Glomerular visceral epithelial cell (primary cell): Measurements from ENCODE around the gene MGP.

Source experiments
- DNase-seq: peaks from one replicate; pipeline ENCODE4 v3.0.0-alpha.2; 2016; ENCODE audit errors: extremely low spot score

The MGP gene

DNA sequence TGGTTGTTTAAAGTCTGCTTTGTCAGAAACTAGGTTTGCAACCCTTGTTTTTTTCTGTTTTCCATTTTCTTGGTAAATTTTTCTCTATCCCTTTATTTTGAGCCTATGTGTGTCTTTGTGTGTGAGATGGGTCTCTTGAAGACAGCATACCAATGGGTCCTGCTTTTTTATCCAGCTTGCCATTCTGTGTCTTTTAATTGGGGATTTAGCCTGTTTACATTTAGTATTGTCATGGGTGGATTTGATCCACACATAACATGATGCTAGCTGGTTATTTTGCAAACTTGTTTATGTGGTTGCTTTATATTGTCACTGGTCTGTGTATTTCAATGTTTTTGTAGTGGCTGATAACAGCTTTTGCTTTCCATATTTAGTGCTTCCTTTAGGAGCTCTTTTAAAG is 25.2 kb downstream of the MGP start:
- DNase-seq: no peak

DNA sequence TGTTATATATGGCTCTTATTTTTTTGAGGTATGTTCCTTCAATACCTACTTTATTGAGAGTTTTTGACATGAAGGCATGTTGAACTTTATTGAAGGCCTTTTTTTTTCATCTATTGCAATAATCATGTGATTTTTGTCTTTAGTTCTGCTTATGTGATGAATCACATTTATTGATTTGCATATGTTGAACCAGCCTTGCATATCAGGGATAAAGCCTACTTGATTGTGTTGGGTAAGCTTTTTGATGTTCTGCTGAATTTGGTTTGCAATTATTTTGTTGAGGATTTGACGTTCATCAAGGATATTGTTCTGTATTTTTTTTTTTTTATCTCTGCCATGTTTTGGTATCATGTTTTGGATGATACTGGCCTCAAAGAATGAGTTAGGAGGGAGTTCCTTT is 27.1 kb downstream of the MGP start:
- DNase-seq: no peak

DNA sequence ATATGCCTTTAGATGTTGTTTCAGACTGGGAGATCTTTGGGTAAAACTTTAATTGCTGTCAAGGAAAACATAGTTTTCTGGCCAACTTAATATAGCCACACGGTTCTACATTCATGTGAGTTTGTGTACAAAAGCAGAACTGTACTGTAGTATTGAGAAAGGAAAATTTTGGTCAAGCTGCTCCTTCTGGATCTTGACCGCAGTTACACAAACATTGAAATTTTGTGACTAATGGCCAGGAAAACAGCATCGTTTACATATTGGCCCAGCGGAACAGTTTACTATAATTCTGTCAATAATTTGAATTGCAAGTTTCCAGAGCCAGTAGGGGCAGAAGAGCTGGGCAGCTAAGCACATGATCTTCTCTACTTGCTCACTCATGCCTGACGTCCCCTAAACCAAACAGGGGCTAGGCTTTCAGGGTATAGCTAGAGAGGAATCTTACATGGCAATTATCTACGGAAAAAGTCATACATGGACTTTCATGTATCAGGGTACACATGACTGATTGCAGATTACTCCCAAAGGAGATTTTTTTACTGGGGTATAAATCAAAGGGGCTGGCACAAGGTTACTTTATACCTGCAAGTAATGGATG is 31.0 kb downstream of the MGP start:
- no peak for DNase-seq

DNA sequence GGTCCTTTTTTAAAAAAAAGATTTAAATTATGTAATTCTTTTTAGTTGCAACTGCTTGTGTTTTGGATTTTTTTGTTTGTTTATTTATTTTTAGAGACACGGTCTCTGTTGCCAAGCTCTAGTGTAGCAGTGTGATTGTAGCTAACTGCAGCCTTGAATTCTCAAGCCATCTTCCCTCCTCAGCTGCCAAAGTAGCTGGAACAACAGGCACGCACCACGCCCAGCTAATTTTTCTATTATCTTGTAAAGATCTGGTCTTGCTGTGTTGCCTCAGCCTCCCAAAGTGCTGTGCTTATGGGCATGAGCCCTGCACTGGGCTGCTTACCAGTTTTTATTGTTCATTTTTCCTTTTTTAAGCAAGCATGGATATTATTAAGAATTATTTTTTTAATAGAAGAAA is 31.7 kb downstream of the MGP start:
- DNase-seq: no peak

DNA sequence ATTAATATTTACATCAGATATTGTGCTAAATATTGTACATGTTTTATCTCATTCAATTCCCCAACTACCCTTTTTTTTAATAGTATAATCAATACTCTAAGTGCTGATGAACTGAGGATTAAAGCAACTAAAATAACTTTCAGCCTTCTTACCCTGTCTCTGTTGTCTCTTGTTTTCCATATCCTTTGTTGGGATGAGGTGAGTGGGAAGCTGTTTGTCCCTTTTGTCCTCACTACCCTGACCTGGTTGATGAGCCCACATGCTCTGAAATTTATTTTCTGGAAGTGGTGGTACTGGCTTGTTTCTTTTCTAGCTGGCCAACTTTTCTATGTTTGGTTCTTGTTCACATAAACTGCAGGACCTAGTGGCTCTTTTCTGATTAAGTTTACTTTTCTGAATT is 32.8 kb downstream of the MGP start:
- DNase-seq: no peak

DNA sequence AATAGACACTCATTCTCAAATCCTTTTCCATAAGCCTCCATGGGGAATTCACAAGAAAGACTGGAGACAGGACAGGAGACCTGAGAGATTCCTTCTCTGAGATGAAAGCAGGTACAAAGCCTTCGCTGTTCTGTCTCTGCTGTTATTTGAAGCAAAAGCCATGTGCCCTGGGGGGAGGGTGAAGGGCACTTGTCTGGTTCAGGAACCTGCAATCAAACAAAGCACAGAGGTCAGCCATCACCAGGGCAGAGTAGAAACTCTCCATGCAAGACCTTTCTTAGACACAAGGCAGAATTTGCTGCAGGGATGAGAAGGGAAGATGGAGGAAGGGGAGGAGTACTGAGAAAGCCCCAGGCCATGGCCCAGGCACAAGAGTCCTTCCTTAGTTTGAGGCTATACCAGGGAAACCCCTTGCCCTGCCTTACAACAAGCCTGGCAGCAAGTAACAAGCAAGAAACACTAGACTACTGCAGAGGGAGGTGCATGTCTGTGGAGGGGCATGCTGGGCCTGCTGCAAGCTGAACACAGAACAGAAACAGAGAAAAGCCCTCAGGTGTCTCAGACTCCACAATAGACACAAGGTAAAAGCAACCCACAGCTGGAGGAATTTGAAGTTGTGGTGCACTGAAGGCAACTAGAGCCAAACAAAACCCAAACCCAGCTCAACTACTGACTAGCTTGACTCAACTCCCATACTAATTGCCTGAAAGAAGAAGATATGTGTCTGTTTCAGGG is 34.6 kb downstream of the MGP start:
- DNase-seq: no peak

GRCh38 chr12:14849661-14850060 is 36.0 kb downstream of the MGP start:
- DNase-seq: no peak

GRCh38 chr12:14846876-14847580 is 38.6 kb downstream of the MGP start:
- DNase-seq: no peak

- DNase-seq: no peak
These were observed 39.5 kb downstream of the MGP start for GRCh38 chr12:14846042-14846587.

GRCh38 chr12:14845350-14845750 is 40.3 kb downstream of the MGP start:
- peak; percentile 50 for DNase-seq

DNA sequence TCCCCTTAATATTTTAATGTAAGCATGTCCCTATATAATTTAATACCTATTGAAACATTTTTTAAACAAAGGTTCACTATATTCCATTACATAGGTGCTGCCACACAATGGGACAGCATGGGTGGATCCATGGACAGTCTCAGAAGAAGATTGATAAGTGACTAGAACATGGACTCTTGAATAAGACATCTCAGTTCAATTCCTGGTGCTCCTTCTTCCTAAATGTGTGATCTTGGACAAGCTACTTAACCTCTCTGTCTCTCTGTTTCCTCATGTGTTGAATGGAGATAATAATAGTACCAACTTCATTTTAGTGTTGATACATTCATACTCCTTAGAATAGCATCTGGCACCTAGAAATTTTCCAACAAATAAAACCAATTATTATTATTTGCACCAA is 41.3 kb downstream of the MGP start:
- DNase-seq: no peak

- DNase-seq: no peak
These were observed 42.2 kb downstream of the MGP start, which contains the start of gene ART4 for GRCh38 chr12:14843425-14843887. ART4 (minus strand) TSS chr12:14843526; CDS start chr12:14843113, 413 bp downstream.

DNA sequence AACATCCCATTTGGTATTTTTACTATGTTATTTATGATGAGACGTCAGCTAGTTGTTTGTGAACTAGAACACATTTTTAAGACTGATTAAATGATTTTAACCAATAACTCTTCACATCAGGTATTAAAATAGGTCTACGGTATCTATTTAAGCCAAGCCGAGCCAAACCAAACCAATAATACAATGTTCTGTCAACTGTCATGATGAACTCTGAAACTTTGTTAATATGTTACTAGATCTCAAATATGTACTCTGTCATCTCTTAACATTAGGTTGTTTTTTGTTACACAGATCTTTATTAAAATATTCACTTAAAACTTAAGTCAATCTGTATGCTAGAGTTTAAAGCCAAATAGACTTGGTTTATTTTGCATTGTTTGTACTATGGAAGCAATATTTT is 43.3 kb downstream of the MGP start:
- no peak for DNase-seq

GRCh38 chr12:14841761-14842160 is 43.9 kb downstream of the MGP start:
- peak; percentile 37 for DNase-seq

DNA sequence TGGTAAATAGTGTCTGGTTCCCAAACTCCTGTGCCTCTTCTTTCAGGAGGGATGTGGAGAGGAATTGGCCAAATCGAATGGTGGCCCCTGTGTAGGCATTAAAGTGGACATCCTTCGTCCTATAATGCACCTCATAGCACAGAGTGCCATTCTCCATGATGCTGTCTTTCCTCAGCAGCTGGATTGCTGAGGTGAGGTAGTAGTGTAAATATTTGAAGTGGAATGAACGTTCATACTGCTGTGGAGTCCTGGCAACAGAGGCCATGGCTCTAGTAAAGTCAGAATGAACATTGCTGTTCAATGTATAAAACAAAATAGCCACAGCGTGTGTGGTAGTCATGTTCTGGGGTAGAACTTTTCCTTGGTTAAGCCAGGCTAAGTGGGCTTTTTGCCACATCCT is 45.0 kb downstream of the MGP start:
- no peak for DNase-seq

DNA sequence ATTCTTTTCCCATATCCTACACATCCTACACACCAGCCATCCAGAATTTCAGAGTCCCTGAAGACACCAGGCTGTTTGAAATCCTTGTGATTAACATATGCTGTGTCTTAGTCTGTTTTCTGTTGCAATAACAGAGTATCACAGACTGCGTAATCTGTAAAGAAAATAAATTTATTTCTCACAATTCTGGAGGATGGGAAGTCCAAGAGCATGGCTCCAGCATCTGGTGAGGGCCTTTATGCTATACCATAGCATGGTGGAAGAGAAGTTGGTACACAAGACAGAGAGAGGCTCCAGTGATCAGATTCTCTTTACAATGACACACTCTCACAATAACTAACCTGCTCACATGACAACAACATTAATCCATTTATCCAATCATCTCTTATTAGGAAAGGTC is 46.4 kb downstream of the MGP start:
- no peak for DNase-seq

DNA sequence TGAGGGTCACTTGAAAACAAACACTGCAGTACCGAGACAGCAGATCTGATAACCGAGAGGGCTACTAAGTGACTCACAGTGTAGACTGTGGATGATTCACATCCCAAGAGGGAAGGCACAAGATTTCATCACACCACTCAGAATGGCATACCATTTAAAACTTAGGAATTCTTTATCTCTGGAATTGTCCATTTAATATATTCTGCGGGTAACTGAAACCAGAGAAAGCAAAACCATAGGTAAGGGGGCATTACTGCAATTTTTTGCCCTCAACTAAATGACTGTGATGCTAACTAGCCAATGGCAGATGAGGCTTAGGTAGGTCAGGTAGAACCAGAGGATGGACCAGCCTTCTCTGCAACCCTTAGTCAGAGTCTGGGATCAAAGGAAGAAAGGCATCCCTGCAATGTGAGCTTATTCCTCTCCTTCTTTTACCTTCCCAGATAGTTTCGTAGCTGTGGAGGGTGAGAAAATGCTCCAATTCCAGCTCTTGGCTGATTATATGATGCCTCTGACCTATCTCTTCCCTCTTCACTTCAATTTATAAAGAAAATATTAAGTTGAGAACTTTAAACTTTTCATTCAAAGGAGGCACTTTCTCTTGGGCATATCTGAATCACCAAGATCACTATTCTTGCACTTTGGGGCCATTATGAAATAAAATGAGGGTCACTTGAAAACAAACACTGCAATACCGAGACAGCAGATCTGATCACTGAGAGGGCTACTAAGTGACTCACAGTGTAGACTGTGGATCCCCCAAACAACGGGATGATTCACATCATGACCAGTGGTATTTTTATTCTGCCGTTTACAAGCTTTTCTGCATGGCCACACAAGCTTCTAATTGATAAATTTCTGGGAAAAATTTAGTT is 49.1 kb downstream of the MGP start:
- peak; percentile 65 for DNase-seq

- no peak for DNase-seq
These were observed 51.1 kb downstream of the MGP start for GRCh38 chr12:14834509-14834908.

- DNase-seq: no peak
These were observed 51.7 kb downstream of the MGP start for GRCh38 chr12:14833952-14834351.

- DNase-seq: no peak
These were observed 52.3 kb downstream of the MGP start for GRCh38 chr12:14833336-14833735.
